Ovary (tissue), 9 donors: Measurements from ENCODE around the gene MKLN1. TPM values are rescaled to one million over a fixed set of nuclear protein-coding genes. Genes with fewer than 3 reads are reported as not detected.
A peak's percentile ranks its signal among the peaks of the same experiment; 100 is the strongest.

Source experiments
- DNase-seq, 5 donors: peaks; one replicate each; pipeline ENCODE4 v3.0.0-alpha.2; 2019 to 2020
- H3K27ac ChIP-seq, 2 donors: fragments of 200-600 bp; one replicate each; pipeline versions ENCODE4 v1.5.1 to v1.8.0; 2019 to 2022
- H3K27me3 ChIP-seq: fragments of 200-600 bp; one replicate; pipeline ENCODE4 v1.8.0; 2022
- H3K36me3 ChIP-seq: fragments of 200-600 bp; sonication (generic); one replicate; pipeline ENCODE4 v1.5.1; 2019
- H3K4me1 ChIP-seq: one replicate; pipeline ENCODE4 v1.8.1; 2013; ENCODE audit warnings: mild to moderate bottlenecking, moderate library complexity; ENCODE audit not compliant: insufficient read depth
- H3K4me3 ChIP-seq: fragments of 200-600 bp; sonication (generic); one replicate; pipeline ENCODE4 v1.5.1; 2017
- H3K9me3 ChIP-seq, 2 donors: fragments of 200-600 bp in 1 of 2; sonication (generic) in 1 of 2; one replicate each; pipeline versions ENCODE4 v1.5.1 to v1.8.1; 2013 to 2019; ENCODE audit warnings: mild to moderate bottlenecking in 1 of 2, moderate library complexity in 1 of 2
- CTCF ChIP-seq, 3 donors: fragments of 450-650 bp in 2 of 3; fragments of 200-600 bp in 1 of 3; IDR thresholded peaks; one replicate each; pipeline versions ENCODE4 v1.5.1 to v1.8.0; 2016 to 2022; ENCODE audit warnings: antibody characterized with exemption in 3 of 3, mild to moderate bottlenecking in 1 of 3
- EP300 ChIP-seq: sonication (generic); formaldehyde crosslinking; IDR thresholded peaks from one replicate; pipeline ENCODE4 v1.6.1; 2017; ENCODE audit warnings: antibody characterized with exemption
- POLR2A ChIP-seq: fragments of 450-650 bp; IDR thresholded peaks from one replicate; pipeline ENCODE4 v1.6.1; 2017; ENCODE audit warnings: antibody characterized with exemption, mild to moderate bottlenecking, moderate library complexity
- WGBS, 3 donors: extraction: QIAGEN DNeasy Blood & Tissue Kit in 1 of 3; methylation state at CpG; one replicate each; pipeline versions ENCODE4 v1.1.5 to v1.1.7; 2013 to 2017; 5-methylcytosine and 5-hydroxymethylcytosine counted together
- intact Hi-C, 4 donors: fragments of 100-400 bp; cut with DNase I; formaldehyde crosslinking; loops; one replicate each; pipeline versions ENCODE4 v1.11.0 to v1.15.1; 2022 to 2023
- polyA plus RNA-seq, 2 donors: library from polyadenylated mRNA; stranded (reverse); fragments of 200-250 nt in 1 of 2; fragments of 350-450 nt in 1 of 2; fragmentation: Illumina TruSeq in 1 of 2; extraction: RNeasy Lipid Tissue Mini Kit (QIAGEN cat#74804) in 1 of 2; gene quantifications; one replicate each; pipeline ENCODE4 v1.2.3, GENCODE V29; 2013 to 2014
- total RNA-seq, 7 donors: library from RNA; depleted of rRNA in 2 of 7; stranded (reverse); fragments of >200 nt in 2 of 7; fragmentation: NEBNext Ultra II Directional in 3 of 7; extraction: Animal tissue kit (Norgen Biotek cat#: 25700) in 3 of 7; gene quantifications; one replicate each; pipeline versions ENCODE4 v1.1.0 to v1.2.4, GENCODE V29; 2016 to 2023
- donor health status: DM: no; HTN: no; CAD: no; lungs with moderate emphysema.
- donor health status: DM: no; HTN: no; CAD: no.
- donor health status: Bipolar disorder and iron deficiency.
- donor health status: DM: yes; HTN: yes; CAD: no.
- donor health status: DM: no; HTN: no; CAD: no.
- donor health status: DM: yes; HTN: yes; CAD: no.

The MKLN1 gene
- total and polyA plus RNA-seq, 9 donors: 12.7 to 87.1 (median 53.8) TPM

- Histone ChIP-seq H3K9me3 (no peaks in the 10 kb centered on the region), H3K27me3 (no peaks in the 10 kb centered on the region), H3K27ac (no peak overlapping the region), H3K4me1 (peaks cover 1% of the 10 kb centered on the region), H3K4me3 (no peak overlapping the region), H3K36me3 (no peaks in the 10 kb centered on the region)
- TF ChIP-seq EP300 (no peak), CTCF (IDR thresholded peaks at IDR 0.05) (no peak), POLR2A (no peak)
- DNase-seq: peak in 1 of 5 donors; percentile 27
- WGBS, 3 donors: 91 to 94% (median 92%) methylated on average over 11 of the region's 11 CpGs
- intact Hi-C loops: loop anchor here in 1 of 4 donors (10.0 kb wide), 1 partner anchor 624 kb away; no protein-coding TSS in a partner anchor
These were observed 190.9 kb downstream of the MKLN1 start for GRCh38 chr7:131518626-131519025.

GRCh38 chr7:131521651-131522163 lies 194.0 kb downstream of the MKLN1 start:
- DNase-seq: peak in 4 of 5 donors; percentile 46 to 73 (median 60)
- Histone ChIP-seq H3K9me3 (no peaks in the 10 kb centered on the region), H3K4me3 (no peak overlapping the region), H3K36me3 (no peaks in the 10 kb centered on the region), H3K4me1 (peaks cover 1% of the 10 kb centered on the region), H3K27ac (no peak overlapping the region), H3K27me3 (no peaks in the 10 kb centered on the region)
- intact Hi-C loops: no loop called here
- TF ChIP-seq POLR2A: no peak
- TF ChIP-seq EP300: no peak
- TF ChIP-seq CTCF (IDR thresholded peaks at IDR 0.05): no peak
- WGBS, 3 donors: 32 to 44% (median 35%) methylated on average over 7 of the region's 7 CpGs

GRCh38 chr7:131522325-131522930 lies 194.8 kb downstream of the MKLN1 start:
- peak in 1 of 5 donors; percentile 29 for DNase-seq
- Histone ChIP-seq H3K9me3 (no peaks in the 10 kb centered on the region), H3K27me3 (no peaks in the 10 kb centered on the region), H3K4me1 (peaks cover 1% of the 10 kb centered on the region), H3K27ac (no peak overlapping the region), H3K4me3 (no peak overlapping the region), H3K36me3 (no peaks in the 10 kb centered on the region)
- WGBS, 3 donors: 70 to 81% (median 75%) methylated on average over 11 of the region's 11 CpGs
- intact Hi-C loops: no loop called here
- no peak for TF ChIP-seq CTCF (IDR thresholded peaks at IDR 0.05)
- no peak for TF ChIP-seq EP300
- TF ChIP-seq POLR2A: no peak

GRCh38 chr7:131524115-131524514 lies 196.4 kb downstream of the MKLN1 start:
- TF ChIP-seq POLR2A: no peak
- TF ChIP-seq CTCF (IDR thresholded peaks at IDR 0.05): no peak
- no peak for TF ChIP-seq EP300
- H3K4me1 ChIP-seq: peaks cover 1% of the 10 kb centered on the region
- intact Hi-C loops: no loop called here
- H3K27me3 ChIP-seq: no peaks in the 10 kb centered on the region
- no peak overlapping the region for H3K27ac ChIP-seq
- no peaks in the 10 kb centered on the region for H3K9me3 ChIP-seq
- H3K36me3 ChIP-seq: no peaks in the 10 kb centered on the region
- DNase-seq: no peak
- H3K4me3 ChIP-seq: no peak overlapping the region
- 35 to 41% (median 38%) methylated on average over 2 of the region's 2 CpGs for WGBS, 3 donors
